HepG2 (cell line): ENCODE results near the gene ABHD2. TPM values are rescaled to one million over a fixed set of nuclear protein-coding genes. Genes with fewer than 3 reads are reported as not detected.

Source experiments
- AKNA ChIP-seq: sonication (generic); formaldehyde crosslinking; IDR thresholded peaks from 2 replicates; pipeline ENCODE4 v1.4.0; 2020; ENCODE audit warnings: missing genetic modification reagents, borderline replicate concordance
- FOXK2 ChIP-seq: fragments of 450-650 bp; IDR thresholded peaks from 2 replicates; pipeline ENCODE4 v1.6.1; 2016
- GMEB1 ChIP-seq: sonication (generic); formaldehyde crosslinking; IDR thresholded peaks from 2 replicates; pipeline ENCODE4 v1.5.1; 2020; ENCODE audit warnings: missing genetic modification reagents, mild to moderate bottlenecking, borderline replicate concordance
- HNRNPL ChIP-seq: fragments of 200-400 bp; formaldehyde crosslinking; IDR thresholded peaks from 2 replicates; pipeline ENCODE4 v1.6.1; 2017; ENCODE audit warnings: mild to moderate bottlenecking, low read depth, low read length
- IRF9 ChIP-seq: sonication (generic); formaldehyde crosslinking; IDR thresholded peaks from 2 replicates; pipeline ENCODE4 v1.8.0; 2022; ENCODE audit warnings: missing genetic modification reagents, mild to moderate bottlenecking, borderline replicate concordance
- SOX5 ChIP-seq: IDR thresholded peaks from 2 replicates; pipeline ENCODE4 v1.6.1; 2016; ENCODE audit warnings: borderline replicate concordance
- SP5 ChIP-seq: IDR thresholded peaks from 2 replicates; pipeline ENCODE4 v1.6.1; 2016; ENCODE audit warnings: low read depth, borderline replicate concordance
- TGIF2 ChIP-seq: IDR thresholded peaks from 2 replicates; pipeline ENCODE4 v1.6.1; 2016; ENCODE audit warnings: control low read depth, missing compliant biosample characterization
- TSC22D2 ChIP-seq: sonication (generic); formaldehyde crosslinking; IDR thresholded peaks from 2 replicates; pipeline ENCODE4 v1.5.1; 2020; ENCODE audit warnings: missing genetic modification reagents, mild to moderate bottlenecking, borderline replicate concordance
- ZNF510 ChIP-seq: sonication (generic); formaldehyde crosslinking; IDR thresholded peaks from 2 replicates; pipeline ENCODE4 v1.4.0; 2020; ENCODE audit warnings: low read depth, mild to moderate bottlenecking, missing genetic modification reagents
- ZNF773 ChIP-seq: sonication (generic); formaldehyde crosslinking; IDR thresholded peaks from 2 replicates; pipeline ENCODE4 v1.4.0; 2020; ENCODE audit warnings: missing genetic modification reagents, borderline replicate concordance
- ZNF839 ChIP-seq: sonication (generic); formaldehyde crosslinking; IDR thresholded peaks from 2 replicates; pipeline ENCODE4 v1.4.0; 2020; ENCODE audit warnings: missing genetic modification reagents, mild to moderate bottlenecking, borderline replicate concordance
- polyA plus RNA-seq, 8 experiments: library from polyadenylated mRNA; depleted of rRNA in 3 of 8; stranded (reverse) in 7 of 8; unstranded in 1 of 8; fragments of >200 nt; fragmentation: Illumina TruSeq in 4 of 8; extraction: Trizol in 4 of 8; gene quantifications; 2 replicates each; pipeline versions ENCODE4 v1.2.1 to v1.2.3, GENCODE V29; 2011 to 2016; ENCODE audit warnings: low read depth in 4 of 8, missing spikeins in 1 of 8, mixed read lengths in 1 of 8; ENCODE audit not compliant: insufficient read depth in 1 of 8
- total RNA-seq, 5 experiments: library from RNA; depleted of rRNA; stranded (reverse); fragments of >200 nt; fragmentation: Illumina TruSeq; extraction: Trizol; gene quantifications; 2 replicates each; pipeline ENCODE4 v1.2.3, GENCODE V29; 2016; ENCODE audit warnings: low read depth in 1 of 5
- TF ChIP-seq, protein P1 (sequence below): sonication (generic); formaldehyde crosslinking; IDR thresholded peaks from 2 replicates; pipeline ENCODE4 v1.4.0; 2020; ENCODE audit warnings: missing genetic modification reagents; ENCODE audit errors: not compliant biosample characterization
- TF ChIP-seq, protein P2 (sequence below): sonication (generic); formaldehyde crosslinking; IDR thresholded peaks from 2 replicates; pipeline ENCODE4 v1.4.0; 2020; ENCODE audit warnings: missing genetic modification reagents, borderline replicate concordance
- TF ChIP-seq, protein P3 (sequence below): sonication (generic); formaldehyde crosslinking; IDR thresholded peaks from 2 replicates; pipeline ENCODE4 v1.4.0; 2020; ENCODE audit warnings: missing genetic modification reagents, borderline replicate concordance

The ABHD2 gene
- total and polyA plus RNA-seq, 2 of the 13 experiments (the other 11 are each of a cell fraction or from before 2014, with no cell fraction given), result 14.8 to 22.4 TPM

GRCh38 chr15:89087830-89088604, at the start of gene ABHD2 (continued):
- no peak for TF ChIP-seq HNRNPL
- TF ChIP-seq, protein P1, sequence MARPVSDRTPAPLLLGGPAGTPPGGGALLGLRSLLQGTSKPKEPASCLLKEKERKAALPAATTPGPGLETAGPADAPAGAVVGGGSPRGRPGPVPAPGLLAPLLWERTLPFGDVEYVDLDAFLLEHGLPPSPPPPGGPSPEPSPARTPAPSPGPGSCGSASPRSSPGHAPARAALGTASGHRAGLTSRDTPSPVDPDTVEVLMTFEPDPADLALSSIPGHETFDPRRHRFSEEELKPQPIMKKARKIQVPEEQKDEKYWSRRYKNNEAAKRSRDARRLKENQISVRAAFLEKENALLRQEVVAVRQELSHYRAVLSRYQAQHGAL (CRISPR knock-in tag), result no peak
- peak; percentile 20; the same call in 1 of the 2 replicates for TF ChIP-seq GMEB1 (CRISPR knock-in tag)
- TF ChIP-seq ZNF773 (CRISPR knock-in tag), result no peak
- TF ChIP-seq SP5 (CRISPR knock-in tag), result peak; percentile 94
- TF ChIP-seq, protein P2, sequence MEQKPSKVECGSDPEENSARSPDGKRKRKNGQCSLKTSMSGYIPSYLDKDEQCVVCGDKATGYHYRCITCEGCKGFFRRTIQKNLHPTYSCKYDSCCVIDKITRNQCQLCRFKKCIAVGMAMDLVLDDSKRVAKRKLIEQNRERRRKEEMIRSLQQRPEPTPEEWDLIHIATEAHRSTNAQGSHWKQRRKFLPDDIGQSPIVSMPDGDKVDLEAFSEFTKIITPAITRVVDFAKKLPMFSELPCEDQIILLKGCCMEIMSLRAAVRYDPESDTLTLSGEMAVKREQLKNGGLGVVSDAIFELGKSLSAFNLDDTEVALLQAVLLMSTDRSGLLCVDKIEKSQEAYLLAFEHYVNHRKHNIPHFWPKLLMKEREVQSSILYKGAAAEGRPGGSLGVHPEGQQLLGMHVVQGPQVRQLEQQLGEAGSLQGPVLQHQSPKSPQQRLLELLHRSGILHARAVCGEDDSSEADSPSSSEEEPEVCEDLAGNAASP, result peak; percentile 69; the same call in 1 of the 2 replicates
- no peak for TF ChIP-seq FOXK2
- TF ChIP-seq ZNF839, result no peak
- peak; percentile 18; the same call in 1 of the 2 replicates for TF ChIP-seq TGIF2 (CRISPR knock-in tag)
- peak; percentile 45 for TF ChIP-seq IRF9
- TF ChIP-seq TSC22D2 (CRISPR knock-in tag), result no peak
- TF ChIP-seq SOX5, result peak; percentile 46; the same call in 1 of the 2 replicates
- TF ChIP-seq AKNA (CRISPR knock-in tag), result no peak
- TF ChIP-seq, protein P3, sequence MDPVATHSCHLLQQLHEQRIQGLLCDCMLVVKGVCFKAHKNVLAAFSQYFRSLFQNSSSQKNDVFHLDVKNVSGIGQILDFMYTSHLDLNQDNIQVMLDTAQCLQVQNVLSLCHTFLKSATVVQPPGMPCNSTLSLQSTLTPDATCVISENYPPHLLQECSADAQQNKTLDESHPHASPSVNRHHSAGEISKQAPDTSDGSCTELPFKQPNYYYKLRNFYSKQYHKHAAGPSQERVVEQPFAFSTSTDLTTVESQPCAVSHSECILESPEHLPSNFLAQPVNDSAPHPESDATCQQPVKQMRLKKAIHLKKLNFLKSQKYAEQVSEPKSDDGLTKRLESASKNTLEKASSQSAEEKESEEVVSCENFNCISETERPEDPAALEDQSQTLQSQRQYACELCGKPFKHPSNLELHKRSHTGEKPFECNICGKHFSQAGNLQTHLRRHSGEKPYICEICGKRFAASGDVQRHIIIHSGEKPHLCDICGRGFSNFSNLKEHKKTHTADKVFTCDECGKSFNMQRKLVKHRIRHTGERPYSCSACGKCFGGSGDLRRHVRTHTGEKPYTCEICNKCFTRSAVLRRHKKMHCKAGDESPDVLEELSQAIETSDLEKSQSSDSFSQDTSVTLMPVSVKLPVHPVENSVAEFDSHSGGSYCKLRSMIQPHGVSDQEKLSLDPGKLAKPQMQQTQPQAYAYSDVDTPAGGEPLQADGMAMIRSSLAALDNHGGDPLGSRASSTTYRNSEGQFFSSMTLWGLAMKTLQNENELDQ (CRISPR knock-in tag), result no peak
- TF ChIP-seq ZNF510 (CRISPR knock-in tag), result 0 out of 2 replicates have a peak, but pooled peaks have one; percentile 18
